PFSK-1 (cell line): Measurements from ENCODE around the gene ALB.

Source experiments
- POLR2AphosphoS5 ChIP-seq: IDR thresholded peaks from 2 replicates; pipeline ENCODE4 v1.6.1; 2012; ENCODE audit warnings: low read depth, mild to moderate bottlenecking, control low read depth, low read length, moderate library complexity
- SIN3A ChIP-seq: IDR thresholded peaks from 2 replicates; pipeline ENCODE4 v1.6.1; 2012; ENCODE audit warnings: mild to moderate bottlenecking, low read length, moderate library complexity, borderline replicate concordance; ENCODE audit not compliant: insufficient read depth
- TAF1 ChIP-seq: IDR thresholded peaks from 2 replicates; pipeline ENCODE4 v1.6.1; 2012; ENCODE audit warnings: low read length, control low read depth, borderline replicate concordance; ENCODE audit not compliant: insufficient read depth

- TF ChIP-seq POLR2AphosphoS5 (no peak), TAF1 (no peak), SIN3A (no peak)
These were observed 43.6 kb downstream of the ALB start for GRCh38 chr4:73447671-73448070.
